ENCODE results near the gene CCRL2. TPM values are rescaled to one million over a fixed set of nuclear protein-coding genes. Genes with fewer than 3 reads are reported as not detected.

CCRL2 gene
- polyA plus RNA-seq, 1 donor from 2014 or later, result not detected

DNA sequence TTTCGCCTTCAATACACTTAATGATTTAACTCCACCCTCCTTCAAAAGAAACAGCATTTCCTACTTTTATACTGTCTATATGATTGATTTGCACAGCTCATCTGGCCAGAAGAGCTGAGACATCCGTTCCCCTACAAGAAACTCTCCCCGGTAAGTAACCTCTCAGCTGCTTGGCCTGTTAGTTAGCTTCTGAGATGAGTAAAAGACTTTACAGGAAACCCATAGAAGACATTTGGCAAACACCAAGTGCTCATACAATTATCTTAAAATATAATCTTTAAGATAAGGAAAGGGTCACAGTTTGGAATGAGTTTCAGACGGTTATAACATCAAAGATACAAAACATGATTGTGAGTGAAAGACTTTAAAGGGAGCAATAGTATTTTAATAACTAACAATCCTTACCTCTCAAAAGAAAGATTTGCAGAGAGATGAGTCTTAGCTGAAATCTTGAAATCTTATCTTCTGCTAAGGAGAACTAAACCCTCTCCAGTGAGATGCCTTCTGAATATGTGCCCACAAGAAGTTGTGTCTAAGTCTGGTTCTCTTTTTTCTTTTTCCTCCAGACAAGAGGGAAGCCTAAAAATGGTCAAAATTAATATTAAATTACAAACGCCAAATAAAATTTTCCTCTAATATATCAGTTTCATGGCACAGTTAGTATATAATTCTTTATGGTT lies 36.1 kb upstream of the CCRL2 start, which contains the start of gene CCR5:
TSS of gene CCR5 (plus strand) at position 108 of the 680 bp plus-strand sequence. CDS start 1,957 bp downstream, outside the sequence.
- no peak within 1 kb of the TSS for H3K4me2 ChIP-seq (ENCODE audit: low read length)
- H3K9me2 ChIP-seq (ENCODE audit: insufficient read depth, low read length), result no peaks in the 10 kb centered on the region
- no peak within 1 kb of the TSS for H2AFZ ChIP-seq (ENCODE audit: low read depth, low read length)
- H3K36me3 ChIP-seq (ENCODE audit: insufficient read depth, low read length), result no peaks in the 10 kb centered on the region
- H3K27ac ChIP-seq (ENCODE audit: low read length), result no peak within 1 kb of the TSS
- no peaks in the 10 kb centered on the region for H3K9me3 ChIP-seq (ENCODE audit: low read length)
- no peaks in the 10 kb centered on the region for H4K20me1 ChIP-seq (ENCODE audit: insufficient read depth)
- H3K79me2 ChIP-seq (replicated peaks; ENCODE audit: insufficient read depth, low read length), result no peaks in the 10 kb centered on the region
- H3K9ac ChIP-seq (ENCODE audit: low read length), result no peak within 1 kb of the TSS
- no peaks in the 10 kb centered on the region for H3K27me3 ChIP-seq (ENCODE audit: insufficient read depth, low read depth, low read length)
- H3K4me3 ChIP-seq (ENCODE audit: low read length), result no peak within 1 kb of the TSS
- H3F3A ChIP-seq (ENCODE audit: insufficient read depth, low read length, poor library complexity, severe bottlenecking), result no peaks in the 10 kb centered on the region
- no peak for TF ChIP-seq POLR2AphosphoS5 (IDR thresholded peaks at IDR 0.05)
- no peak for TF ChIP-seq TAF1 (IDR thresholded peaks at IDR 0.05; ENCODE audit: low read depth)
- TF ChIP-seq EP300 (conservative IDR thresholded peaks at IDR 0.05; ENCODE audit: poor library complexity, severe bottlenecking), result no peak
- TF ChIP-seq, protein P1, sequence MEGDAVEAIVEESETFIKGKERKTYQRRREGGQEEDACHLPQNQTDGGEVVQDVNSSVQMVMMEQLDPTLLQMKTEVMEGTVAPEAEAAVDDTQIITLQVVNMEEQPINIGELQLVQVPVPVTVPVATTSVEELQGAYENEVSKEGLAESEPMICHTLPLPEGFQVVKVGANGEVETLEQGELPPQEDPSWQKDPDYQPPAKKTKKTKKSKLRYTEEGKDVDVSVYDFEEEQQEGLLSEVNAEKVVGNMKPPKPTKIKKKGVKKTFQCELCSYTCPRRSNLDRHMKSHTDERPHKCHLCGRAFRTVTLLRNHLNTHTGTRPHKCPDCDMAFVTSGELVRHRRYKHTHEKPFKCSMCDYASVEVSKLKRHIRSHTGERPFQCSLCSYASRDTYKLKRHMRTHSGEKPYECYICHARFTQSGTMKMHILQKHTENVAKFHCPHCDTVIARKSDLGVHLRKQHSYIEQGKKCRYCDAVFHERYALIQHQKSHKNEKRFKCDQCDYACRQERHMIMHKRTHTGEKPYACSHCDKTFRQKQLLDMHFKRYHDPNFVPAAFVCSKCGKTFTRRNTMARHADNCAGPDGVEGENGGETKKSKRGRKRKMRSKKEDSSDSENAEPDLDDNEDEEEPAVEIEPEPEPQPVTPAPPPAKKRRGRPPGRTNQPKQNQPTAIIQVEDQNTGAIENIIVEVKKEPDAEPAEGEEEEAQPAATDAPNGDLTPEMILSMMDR (IDR thresholded peaks at IDR 0.05; ENCODE audit: poor library complexity, severe bottlenecking), result no peak
- no peak for TF ChIP-seq EZH2 (IDR thresholded peaks at IDR 0.05; ENCODE audit: borderline replicate concordance, insufficient read depth, low read length, poor library complexity, severe bottlenecking)
- TF ChIP-seq, protein P2, sequence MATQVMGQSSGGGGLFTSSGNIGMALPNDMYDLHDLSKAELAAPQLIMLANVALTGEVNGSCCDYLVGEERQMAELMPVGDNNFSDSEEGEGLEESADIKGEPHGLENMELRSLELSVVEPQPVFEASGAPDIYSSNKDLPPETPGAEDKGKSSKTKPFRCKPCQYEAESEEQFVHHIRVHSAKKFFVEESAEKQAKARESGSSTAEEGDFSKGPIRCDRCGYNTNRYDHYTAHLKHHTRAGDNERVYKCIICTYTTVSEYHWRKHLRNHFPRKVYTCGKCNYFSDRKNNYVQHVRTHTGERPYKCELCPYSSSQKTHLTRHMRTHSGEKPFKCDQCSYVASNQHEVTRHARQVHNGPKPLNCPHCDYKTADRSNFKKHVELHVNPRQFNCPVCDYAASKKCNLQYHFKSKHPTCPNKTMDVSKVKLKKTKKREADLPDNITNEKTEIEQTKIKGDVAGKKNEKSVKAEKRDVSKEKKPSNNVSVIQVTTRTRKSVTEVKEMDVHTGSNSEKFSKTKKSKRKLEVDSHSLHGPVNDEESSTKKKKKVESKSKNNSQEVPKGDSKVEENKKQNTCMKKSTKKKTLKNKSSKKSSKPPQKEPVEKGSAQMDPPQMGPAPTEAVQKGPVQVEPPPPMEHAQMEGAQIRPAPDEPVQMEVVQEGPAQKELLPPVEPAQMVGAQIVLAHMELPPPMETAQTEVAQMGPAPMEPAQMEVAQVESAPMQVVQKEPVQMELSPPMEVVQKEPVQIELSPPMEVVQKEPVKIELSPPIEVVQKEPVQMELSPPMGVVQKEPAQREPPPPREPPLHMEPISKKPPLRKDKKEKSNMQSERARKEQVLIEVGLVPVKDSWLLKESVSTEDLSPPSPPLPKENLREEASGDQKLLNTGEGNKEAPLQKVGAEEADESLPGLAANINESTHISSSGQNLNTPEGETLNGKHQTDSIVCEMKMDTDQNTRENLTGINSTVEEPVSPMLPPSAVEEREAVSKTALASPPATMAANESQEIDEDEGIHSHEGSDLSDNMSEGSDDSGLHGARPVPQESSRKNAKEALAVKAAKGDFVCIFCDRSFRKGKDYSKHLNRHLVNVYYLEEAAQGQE (IDR thresholded peaks at IDR 0.05; ENCODE audit: borderline replicate concordance), result no peak
- TF ChIP-seq SMC3 (conservative IDR thresholded peaks at IDR 0.05; ENCODE audit: poor library complexity), result no peak
- no peak for TF ChIP-seq MXI1 (conservative IDR thresholded peaks at IDR 0.05; ENCODE audit: poor library complexity, severe bottlenecking)
- TF ChIP-seq RAD21 (conservative IDR thresholded peaks at IDR 0.05), result no peak

DNA sequence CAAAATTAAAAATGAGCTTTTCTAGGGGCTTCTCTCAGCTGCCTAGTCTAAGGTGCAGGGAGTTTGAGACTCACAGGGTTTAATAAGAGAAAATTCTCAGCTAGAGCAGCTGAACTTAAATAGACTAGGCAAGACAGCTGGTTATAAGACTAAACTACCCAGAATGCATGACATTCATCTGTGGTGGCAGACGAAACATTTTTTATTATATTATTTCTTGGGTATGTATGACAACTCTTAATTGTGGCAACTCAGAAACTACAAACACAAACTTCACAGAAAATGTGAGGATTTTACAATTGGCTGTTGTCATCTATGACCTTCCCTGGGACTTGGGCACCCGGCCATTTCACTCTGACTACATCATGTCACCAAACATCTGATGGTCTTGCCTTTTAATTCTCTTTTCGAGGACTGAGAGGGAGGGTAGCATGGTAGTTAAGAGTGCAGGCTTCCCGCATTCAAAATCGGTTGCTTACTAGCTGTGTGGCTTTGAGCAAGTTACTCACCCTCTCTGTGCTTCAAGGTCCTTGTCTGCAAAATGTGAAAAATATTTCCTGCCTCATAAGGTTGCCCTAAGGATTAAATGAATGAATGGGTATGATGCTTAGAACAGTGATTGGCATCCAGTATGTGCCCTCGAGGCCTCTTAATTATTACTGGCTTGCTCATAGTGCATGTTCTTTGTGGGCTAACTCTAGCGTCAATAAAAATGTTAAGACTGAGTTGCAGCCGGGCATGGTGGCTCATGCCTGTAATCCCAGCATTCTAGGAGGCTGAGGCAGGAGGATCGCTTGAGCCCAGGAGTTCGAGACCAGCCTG lies 35.3 kb upstream of the CCRL2 start:
- H3K27ac ChIP-seq (ENCODE audit: low read length), result no peak overlapping the region

More for the DNA sequence above, 35.3 kb upstream of the CCRL2 start:
- Histone ChIP-seq H3K4me3 (ENCODE audit: low read length) (no peak overlapping the region), H3K9me3 (ENCODE audit: low read length) (no peaks in the 10 kb centered on the region), H3K36me3 (ENCODE audit: insufficient read depth, low read length) (no peaks in the 10 kb centered on the region), H3K79me2 (replicated peaks; ENCODE audit: insufficient read depth, low read length) (no peaks in the 10 kb centered on the region), H3K27me3 (ENCODE audit: insufficient read depth, low read depth, low read length) (no peaks in the 10 kb centered on the region), H3K9me2 (ENCODE audit: insufficient read depth, low read length) (no peaks in the 10 kb centered on the region), H3K4me2 (ENCODE audit: low read length) (no peak overlapping the region), H3K9ac (ENCODE audit: low read length) (no peak overlapping the region), H3F3A (ENCODE audit: insufficient read depth, low read length, poor library complexity, severe bottlenecking) (no peaks in the 10 kb centered on the region), H4K20me1 (ENCODE audit: insufficient read depth) (no peaks in the 10 kb centered on the region), H2AFZ (ENCODE audit: low read depth, low read length) (no peak overlapping the region)
- no peak for TF ChIP-seq POLR2AphosphoS5 (IDR thresholded peaks at IDR 0.05)
- TF ChIP-seq EZH2 (IDR thresholded peaks at IDR 0.05; ENCODE audit: borderline replicate concordance, insufficient read depth, low read length, poor library complexity, severe bottlenecking), result no peak

Data from neural cell (in vitro differentiated cells).